Large intestine (tissue), 3 donors: ENCODE data around the gene LGI4. TPM values are rescaled to one million over a fixed set of nuclear protein-coding genes. Genes with fewer than 3 reads are reported as not detected.

Experiments used
- DNase-seq, 2 donors: peaks; one replicate each; pipeline versions ENCODE4 v3.0.0 to v3.0.0-alpha.2; 2013
- H3K27ac ChIP-seq: one replicate; pipeline ENCODE4 v1.5.1; 2013; ENCODE audit warnings: low read length
- H3K27me3 ChIP-seq: 2 replicates; pipeline ENCODE4 v1.6.1; 2013; ENCODE audit warnings: low read length; ENCODE audit not compliant: control insufficient read depth, insufficient read depth
- H3K36me3 ChIP-seq: 2 replicates; pipeline ENCODE4 v1.6.1; 2013; ENCODE audit warnings: low read length; ENCODE audit not compliant: control insufficient read depth, insufficient read depth
- H3K4me1 ChIP-seq: one replicate; pipeline ENCODE4 v1.6.1; 2013; ENCODE audit warnings: low read length; ENCODE audit not compliant: control insufficient read depth, insufficient read depth
- H3K4me3 ChIP-seq: one replicate; pipeline ENCODE4 v1.5.1; 2013; ENCODE audit warnings: low read length
- H3K9me3 ChIP-seq: one replicate; pipeline ENCODE4 v1.6.1; 2013; ENCODE audit warnings: mild to moderate bottlenecking, low read depth, low read length, moderate library complexity; ENCODE audit not compliant: control insufficient read depth
- WGBS: methylation state at CpG from one replicate; pipeline ENCODE4 v1.1.5; 2013; ENCODE audit warnings: low lambda C conversion rate; ENCODE audit not compliant: insufficient coverage; 5-methylcytosine and 5-hydroxymethylcytosine counted together
- polyA plus RNA-seq: library from polyadenylated mRNA; unstranded; fragments of 120-200 nt; gene quantifications from one replicate; pipeline ENCODE4 v1.2.1, GENCODE V29; 2013

The LGI4 gene
- polyA plus RNA-seq, 1 donor = 9.4 TPM

- Histone ChIP-seq H3K27ac (no peak overlapping the region), H3K36me3 (no peaks in the 10 kb centered on the region), H3K9me3 (peaks cover 7% of the 10 kb centered on the region), H3K4me1 (peaks cover 17% of the 10 kb centered on the region), H3K27me3 (no peaks in the 10 kb centered on the region), H3K4me3 (no peak overlapping the region)
- DNase-seq = peak in 1 of 2 donors; percentile 45
- 71% methylated on average over 1 of the region's 8 CpGs for WGBS
Observed at GRCh38 chr19:35095667-35096368, 39.0 kb downstream of the LGI4 start.

- Histone ChIP-seq H3K27ac (no peak overlapping the region), H3K9me3 (peaks cover 7% of the 10 kb centered on the region), H3K4me3 (no peak overlapping the region), H3K27me3 (peaks cover 2% of the 10 kb centered on the region), H3K4me1 (peaks cover 17% of the 10 kb centered on the region), H3K36me3 (no peaks in the 10 kb centered on the region)
- no CpG with 5 or more reads among the region's 4 CpGs for WGBS
- peak; percentile 31 to 67 for DNase-seq
Observed at GRCh38 chr19:35094656-35095055, 40.2 kb downstream of the LGI4 start.

- H3K36me3 ChIP-seq = no peaks in the 10 kb centered on the region
- WGBS = no CpG with 5 or more reads among the region's 11 CpGs
- peaks cover 2% of the 10 kb centered on the region for H3K27me3 ChIP-seq
- H3K4me1 ChIP-seq = peaks cover 17% of the 10 kb centered on the region
- DNase-seq = no peak
- no peak overlapping the region for H3K27ac ChIP-seq
- peaks cover 7% of the 10 kb centered on the region for H3K9me3 ChIP-seq
- H3K4me3 ChIP-seq = no peak overlapping the region
Observed at GRCh38 chr19:35093941-35094647, 40.8 kb downstream of the LGI4 start.

- DNase-seq = no peak
- WGBS = no CpG with 5 or more reads among the region's 5 CpGs
- Histone ChIP-seq H3K36me3 (no peaks in the 10 kb centered on the region), H3K27ac (no peak overlapping the region), H3K4me1 (peaks cover 21% of the 10 kb centered on the region), H3K4me3 (no peak overlapping the region), H3K9me3 (peaks cover 3% of the 10 kb centered on the region), H3K27me3 (peaks cover 2% of the 10 kb centered on the region)
Observed at GRCh38 chr19:35093430-35093829, 41.4 kb downstream of the LGI4 start.

- Histone ChIP-seq H3K27ac (no peak overlapping the region), H3K27me3 (peaks cover 2% of the 10 kb centered on the region), H3K36me3 (no peaks in the 10 kb centered on the region), H3K9me3 (no peaks in the 10 kb centered on the region), H3K4me1 (peaks cover 29% of the 10 kb centered on the region), H3K4me3 (no peak overlapping the region)
- DNase-seq = peak; percentile 42 to 61
- no CpG with 5 or more reads among the region's 36 CpGs for WGBS
Observed at GRCh38 chr19:35090506-35091214, 44.2 kb downstream of the LGI4 start.

- DNase-seq = no peak
- Histone ChIP-seq H3K27ac (no peak overlapping the region), H3K36me3 (no peaks in the 10 kb centered on the region), H3K27me3 (peaks cover 2% of the 10 kb centered on the region), H3K4me3 (no peak overlapping the region), H3K9me3 (no peaks in the 10 kb centered on the region), H3K4me1 (peaks cover 29% of the 10 kb centered on the region)
- 71% methylated on average over 2 of the region's 9 CpGs for WGBS
Observed at GRCh38 chr19:35090160-35090505, 44.7 kb downstream of the LGI4 start.

- Histone ChIP-seq H3K4me3 (no peak overlapping the region), H3K27ac (no peak overlapping the region), H3K4me1 (peaks cover 24% of the 10 kb centered on the region), H3K27me3 (peaks cover 2% of the 10 kb centered on the region), H3K36me3 (no peaks in the 10 kb centered on the region), H3K9me3 (no peaks in the 10 kb centered on the region)
- no CpG with 5 or more reads among the region's 8 CpGs for WGBS
- no peak for DNase-seq
Observed at GRCh38 chr19:35089554-35089953, 45.3 kb downstream of the LGI4 start.

- DNase-seq = peak; percentile 58 to 68
- Histone ChIP-seq H3K27ac (no peak overlapping the region), H3K9me3 (no peaks in the 10 kb centered on the region), H3K27me3 (peaks cover 2% of the 10 kb centered on the region), H3K4me1 (peaks cover 15% of the 10 kb centered on the region), H3K4me3 (no peak overlapping the region), H3K36me3 (no peaks in the 10 kb centered on the region)
- no CpG with 5 or more reads among the region's 8 CpGs for WGBS
Observed at GRCh38 chr19:35088131-35088913, 46.5 kb downstream of the LGI4 start.

GRCh38 chr19:35087393-35087792, 47.5 kb downstream of the LGI4 start:
- H3K9me3 ChIP-seq = no peaks in the 10 kb centered on the region
- H3K27ac ChIP-seq = no peak overlapping the region
- peaks cover 2% of the 10 kb centered on the region for H3K27me3 ChIP-seq
- peaks cover 14% of the 10 kb centered on the region for H3K4me1 ChIP-seq
- no peaks in the 10 kb centered on the region for H3K36me3 ChIP-seq
- H3K4me3 ChIP-seq = no peak overlapping the region
- no peak for DNase-seq

GRCh38 chr19:35086455-35086854, 48.4 kb downstream of the LGI4 start:
- H3K4me3 ChIP-seq = no peak overlapping the region
- no peaks in the 10 kb centered on the region for H3K9me3 ChIP-seq
- H3K27ac ChIP-seq = no peak overlapping the region
- no CpG with 5 or more reads among the region's 8 CpGs for WGBS
- H3K4me1 ChIP-seq = peaks cover 12% of the 10 kb centered on the region
- no peak for DNase-seq
- peaks cover 2% of the 10 kb centered on the region for H3K27me3 ChIP-seq
- no peaks in the 10 kb centered on the region for H3K36me3 ChIP-seq
